ENCODE data around the gene ADGRV1.

ADGRV1 gene

DNA sequence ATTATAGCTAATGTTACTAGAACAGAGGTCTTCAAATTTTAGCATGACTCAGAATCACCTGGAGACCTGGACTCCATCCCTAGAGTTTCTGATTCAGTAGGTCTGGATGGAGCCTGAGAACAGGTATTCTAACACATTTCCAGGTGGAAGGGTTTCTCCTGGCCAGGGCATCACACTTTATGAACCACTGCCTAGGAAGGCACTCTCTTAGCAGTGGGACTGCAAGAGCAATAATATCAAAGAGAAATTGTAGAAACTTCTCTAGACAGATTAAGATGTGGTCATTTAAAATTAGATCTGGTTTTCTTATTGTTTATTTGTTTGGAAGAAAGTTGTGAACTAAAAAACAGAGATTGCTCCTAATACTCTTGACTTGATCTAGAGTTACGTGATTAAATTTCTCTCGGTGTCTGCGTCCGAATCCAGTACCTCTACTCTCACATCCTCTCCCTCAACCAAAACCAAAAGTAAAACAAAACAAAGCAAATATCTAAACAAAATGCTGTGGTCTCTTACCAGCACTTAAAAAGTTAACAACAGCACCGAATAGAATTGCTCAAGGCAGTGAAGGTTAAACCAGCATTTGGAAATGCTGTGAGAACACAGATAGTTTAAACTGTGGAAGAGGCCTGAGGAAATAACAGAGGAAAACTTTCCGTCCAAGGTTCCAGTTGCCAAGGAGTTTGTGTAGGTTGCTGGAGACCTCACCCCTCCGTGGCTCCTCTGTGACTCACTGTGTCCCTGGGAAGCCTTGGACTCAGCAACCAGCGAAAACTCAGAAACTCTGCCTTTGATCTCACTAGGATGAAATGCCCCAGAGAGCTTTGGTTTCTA is 631.1 kb downstream of the ADGRV1 start:
- DNase-seq (ENCODE audit: low read depth in 2 of 2): no peak

DNA sequence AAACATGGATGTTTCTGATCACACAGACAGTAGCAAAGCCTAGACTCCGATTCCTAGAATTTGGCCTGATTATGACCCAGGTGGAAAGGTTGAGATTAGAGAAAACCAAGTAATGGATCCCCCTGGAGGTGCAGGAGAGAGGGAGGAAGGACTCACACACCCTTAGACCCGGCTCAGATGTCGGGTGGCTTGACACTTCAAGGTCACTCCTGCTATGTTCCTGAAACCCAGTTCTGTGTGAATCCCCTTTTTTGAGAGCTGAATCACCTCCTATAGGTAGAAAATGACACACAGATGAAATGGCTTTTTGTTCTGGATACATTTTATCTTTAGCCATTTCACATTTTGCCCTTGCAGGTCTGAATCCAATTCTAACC is 631.7 kb downstream of the ADGRV1 start:
- no peak for DNase-seq (ENCODE audit: low read depth in 2 of 2)

DNA sequence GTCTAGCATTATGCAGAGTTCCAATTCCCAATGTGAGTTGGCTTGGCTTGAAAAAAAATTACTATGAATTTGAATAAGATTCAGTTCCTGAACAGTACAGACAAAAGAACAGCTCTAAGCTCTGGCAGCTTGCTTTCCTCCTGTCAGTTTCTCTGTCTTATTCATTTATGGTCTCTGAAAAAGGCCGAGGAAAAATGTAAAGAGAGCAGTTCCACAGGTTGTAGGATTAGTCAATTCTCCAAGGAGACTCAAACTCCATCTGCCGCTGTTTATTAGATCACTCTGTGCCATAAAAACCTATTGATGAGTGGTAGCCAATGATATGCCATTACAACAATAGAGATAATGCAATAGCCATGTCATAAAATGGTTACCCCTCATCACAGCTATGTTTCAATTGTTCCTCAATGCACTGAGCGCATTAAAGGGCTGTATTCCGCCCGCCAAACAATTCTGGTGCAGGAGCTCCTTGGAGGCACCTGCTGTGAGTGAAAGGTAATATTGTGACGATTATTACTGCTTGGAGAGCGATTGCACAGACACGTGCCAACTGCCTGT is 636.3 kb downstream of the ADGRV1 start:
- no peak for DNase-seq (ENCODE audit: low read depth in 2 of 2)

DNA sequence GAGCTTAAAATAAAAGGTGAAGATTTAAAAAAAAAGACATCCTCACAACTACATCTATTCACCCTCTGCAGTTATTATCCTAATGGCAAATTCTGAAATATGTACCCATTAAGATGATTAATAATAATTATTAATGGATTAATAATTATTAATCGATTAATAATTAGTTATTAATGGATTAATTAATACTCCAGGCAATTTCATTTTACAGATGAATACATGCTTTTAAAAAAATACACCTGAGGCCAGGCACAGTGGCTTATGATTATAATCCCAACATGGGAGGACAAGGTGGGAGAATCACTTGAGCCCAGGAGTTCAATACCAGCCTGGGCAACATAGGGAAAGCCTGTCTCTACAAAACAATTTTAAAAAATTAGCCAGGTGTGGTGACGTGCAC is 642.1 kb downstream of the ADGRV1 start:
- DNase-seq (ENCODE audit: low read depth in 2 of 2): no peak

DNA sequence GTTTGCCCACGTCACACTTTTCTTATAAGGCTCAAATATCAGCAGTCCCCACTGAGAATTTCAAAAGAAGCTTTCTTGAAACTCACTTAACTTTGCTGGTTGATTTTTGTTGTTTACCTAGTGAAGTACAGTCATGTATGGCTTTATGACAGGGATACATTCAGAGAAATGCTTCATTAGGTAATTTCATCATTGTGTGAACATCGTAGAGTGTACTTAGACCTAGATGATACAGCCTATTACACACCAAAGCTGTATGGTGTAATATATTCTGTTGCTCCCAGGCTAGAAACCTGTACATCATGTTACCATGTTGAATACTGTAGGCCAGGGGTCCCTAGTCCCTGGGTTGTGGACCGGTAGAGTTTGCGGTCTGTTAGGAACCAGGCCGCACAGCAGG is 647.5 kb downstream of the ADGRV1 start:
- DNase-seq (ENCODE audit: low read depth in 2 of 2): no peak

DNA sequence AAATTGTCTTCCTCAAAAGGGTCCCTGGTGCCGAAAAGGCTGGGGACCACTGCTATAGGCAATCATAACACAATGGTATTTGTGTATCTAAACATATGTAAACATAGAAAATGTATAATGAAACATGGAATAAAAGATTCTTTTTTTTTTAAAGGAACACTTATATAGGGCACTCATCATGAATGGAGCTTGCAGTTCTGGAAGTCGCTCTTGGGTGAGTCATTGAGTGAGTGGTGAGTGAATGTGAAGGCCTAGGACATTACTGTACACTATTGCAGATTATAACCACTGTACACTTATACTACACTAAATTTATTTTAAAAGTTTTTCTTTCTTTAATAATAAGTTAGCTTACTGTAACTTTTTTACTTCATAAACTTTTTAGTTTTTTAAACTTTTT is 648.1 kb downstream of the ADGRV1 start:
- no peak for DNase-seq (ENCODE audit: low read depth in 2 of 2)

DNA sequence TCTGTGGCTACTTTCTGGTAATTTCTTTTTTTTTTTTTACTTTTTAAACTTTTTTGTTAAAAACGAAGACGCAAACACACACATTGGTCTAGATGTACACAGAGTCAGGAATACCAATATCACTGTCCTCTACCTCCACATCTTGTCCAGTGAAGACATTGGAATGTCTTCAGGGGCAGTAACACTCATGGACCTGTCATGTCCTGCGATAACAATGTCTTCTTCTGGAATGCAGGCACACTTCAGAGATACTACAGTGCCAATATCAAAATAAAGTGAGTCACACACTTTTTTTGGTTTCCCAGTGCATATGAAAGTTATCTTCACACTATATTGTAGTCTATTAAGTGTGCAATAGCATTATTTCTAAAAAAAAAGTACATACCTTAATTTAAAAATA is 648.7 kb downstream of the ADGRV1 start:
- no peak for DNase-seq (ENCODE audit: low read depth in 2 of 2)

DNA sequence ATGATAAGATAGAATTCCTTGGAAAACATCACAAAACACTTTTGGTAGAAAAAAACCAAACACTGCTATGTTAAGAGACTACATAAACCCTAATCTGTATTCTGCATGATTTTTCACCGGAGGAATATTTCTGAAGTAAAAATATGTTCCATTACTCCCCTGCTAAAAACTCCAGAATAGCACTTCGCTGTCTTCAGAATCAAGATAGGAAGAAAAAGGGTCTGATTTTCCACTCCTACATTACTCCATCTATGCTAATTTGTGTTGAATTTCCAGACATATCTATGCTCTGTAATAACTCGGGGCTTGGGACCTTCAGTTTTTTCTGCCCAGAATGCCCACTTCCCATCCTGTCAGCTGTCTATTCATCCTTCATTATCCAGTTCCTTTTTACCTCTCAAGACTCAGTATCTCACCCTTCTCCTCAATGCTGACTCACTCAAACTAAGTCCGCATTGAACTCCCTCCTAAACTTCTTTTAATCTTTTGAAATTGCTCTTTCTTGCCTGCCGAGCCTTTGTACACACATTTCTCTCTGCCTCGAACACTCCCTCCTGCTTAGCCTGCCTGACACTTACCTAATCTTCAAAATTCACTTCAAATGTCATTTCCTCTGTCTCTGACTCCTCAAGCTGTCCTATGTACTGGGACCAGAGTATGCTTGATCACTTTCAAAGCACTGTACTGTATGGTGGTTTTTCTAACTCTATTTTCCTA is 653.6 kb downstream of the ADGRV1 start:
- DNase-seq (ENCODE audit: low read depth in 2 of 2): no peak

DNA sequence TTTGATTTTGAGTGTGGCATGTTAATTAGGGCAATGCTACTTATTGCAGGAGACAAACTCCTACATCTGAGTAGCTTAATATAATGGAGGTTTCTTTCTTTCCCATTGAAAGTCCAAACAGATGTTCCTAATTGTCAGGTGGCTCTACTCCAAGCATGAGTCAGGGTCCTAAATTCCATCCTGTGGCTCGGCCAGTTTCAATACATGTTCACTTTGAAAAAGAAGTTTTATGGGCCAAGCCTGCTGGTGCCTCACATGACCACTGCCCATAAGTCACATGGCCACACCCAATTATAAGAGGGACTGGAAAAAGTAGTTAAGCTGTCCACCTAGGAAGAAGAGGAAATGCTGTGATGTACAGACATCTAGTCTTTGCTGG is 654.1 kb downstream of the ADGRV1 start:
- DNase-seq (ENCODE audit: low read depth in 2 of 2): no peak
